GM12878 (cell line): Measurements from ENCODE around the gene COA5. TPM values are rescaled to one million over a fixed set of nuclear protein-coding genes. Genes with fewer than 3 reads are reported as not detected.

ENCODE experiments used
- ATAC-seq: fragments of 200-7000 bp; cut with Tn5 transposase; 3 replicates; pipeline ENCODE4 v1.9.1; 2020; ENCODE audit warnings: mild to moderate bottlenecking, moderate library complexity
- BruUV-seq: library from RNA; stranded (reverse); fragments of 400-500 nt; replicated peaks from 2 replicates; lab custom pipeline; 2021; lab: Mats Ljungman, UMichigan
- CTCF ChIA-PET: fragments of 300-600 bp; sonication (Branson Sonifier 250); formaldehyde crosslinking; extraction: SDS; loops from one replicate; lab custom pipeline; 2021; ENCODE audit warnings: inconsistent platforms; lab: Yijun Ruan, JAX
- POLR2A ChIA-PET: fragments of 350-600 bp; formaldehyde crosslinking; extraction: SDS; loops from one replicate; lab custom pipeline; 2021; ENCODE audit warnings: inconsistent platforms; lab: Charles Lee
- RAD21 ChIA-PET: fragments of 300-600 bp; sonication (Branson Sonifier 250); formaldehyde crosslinking; loops from one replicate; lab custom pipeline; 2023; ENCODE audit warnings: antibody characterized with exemption; ENCODE audit not compliant: unreplicated experiment; lab: Charles Lee
- SMC1A ChIA-PET: fragments of 300-600 bp; sonication (Branson Sonifier 250); formaldehyde crosslinking; loops from one replicate; lab custom pipeline; 2023; ENCODE audit not compliant: unreplicated experiment, uncharacterized antibody; lab: Charles Lee
- DNase-seq: peaks from one replicate; pipeline ENCODE4 v3.0.0-alpha.2; 2011; ENCODE audit warnings: low read depth, low spot score
- FAIRE-seq: peaks from 3 replicates; lab custom pipeline; 2011; peaks lifted over from hg19 to GRCh38; lab: Jason Lieb, UNC
- H2AFZ ChIP-seq: 2 replicates; pipeline ENCODE4 v1.6.0; 2011; ENCODE audit warnings: low read depth, low read length, control low read depth; ENCODE audit not compliant: control insufficient read depth
- H3K27ac ChIP-seq: 2 replicates; pipeline ENCODE4 v1.5.1; 2011; ENCODE audit warnings: control low read depth; ENCODE audit not compliant: control insufficient read depth, insufficient read depth
- H3K27me3 ChIP-seq, 2 experiments: replicated peaks in 1 of 2; 2 replicates each; pipeline versions ENCODE4 v1.6.0 to v1.6.1; 2011; ENCODE audit warnings: low read length in 1 of 2; ENCODE audit not compliant: control insufficient read depth in 2 of 2, insufficient read depth in 2 of 2
- H3K36me3 ChIP-seq, 2 experiments: 2 replicates each; pipeline ENCODE4 v1.5.1; 2011; ENCODE audit warnings: low read length in 1 of 2; ENCODE audit not compliant: control insufficient read depth in 2 of 2, insufficient read depth in 2 of 2
- H3K4me1 ChIP-seq: 2 replicates; pipeline ENCODE4 v1.6.1; 2011; ENCODE audit warnings: mild to moderate bottlenecking, low read length, moderate library complexity, mixed read lengths; ENCODE audit not compliant: control insufficient read depth, insufficient read depth
- H3K4me2 ChIP-seq: 2 replicates; pipeline ENCODE4 v1.6.0; 2011; ENCODE audit warnings: control low read depth; ENCODE audit not compliant: control insufficient read depth, insufficient read depth
- H3K4me3 ChIP-seq: fragments of 200-600 bp; sonication (generic); 2 replicates; pipeline ENCODE4 v1.5.1; 2016
- H3K79me2 ChIP-seq: 2 replicates; pipeline ENCODE4 v1.6.0; 2011; ENCODE audit warnings: low read length; ENCODE audit not compliant: control insufficient read depth, insufficient read depth
- H3K9ac ChIP-seq: 2 replicates; pipeline ENCODE4 v1.8.0; 2011; ENCODE audit warnings: low read length, control low read depth, mixed read lengths; ENCODE audit not compliant: control insufficient read depth, insufficient read depth
- H3K9me3 ChIP-seq: replicated peaks from 3 replicates; pipeline ENCODE4 v1.5.1; 2011; ENCODE audit warnings: mild to moderate bottlenecking, low read length; ENCODE audit not compliant: control insufficient read depth, insufficient read depth
- H4K20me1 ChIP-seq: 2 replicates; pipeline ENCODE4 v1.6.0; 2011; ENCODE audit not compliant: control insufficient read depth, insufficient read depth
- CREB1 ChIP-seq: IDR thresholded peaks from 2 replicates; pipeline ENCODE4 v1.6.1; 2012; ENCODE audit warnings: low read depth, mild to moderate bottlenecking, inconsistent platforms
- E4F1 ChIP-seq: fragments of 450-650 bp; IDR thresholded peaks from 2 replicates; pipeline ENCODE4 v1.6.1; 2018; ENCODE audit warnings: borderline replicate concordance, mild to moderate bottlenecking; ENCODE audit not compliant: partially characterized antibody
- EZH2 ChIP-seq: IDR thresholded peaks from 2 replicates; pipeline ENCODE4 v1.6.1; 2012; ENCODE audit warnings: low read depth, mild to moderate bottlenecking, control low read depth, inconsistent platforms, low read length, borderline replicate concordance; ENCODE audit not compliant: control insufficient read depth
- FOXM1 ChIP-seq: IDR thresholded peaks from 2 replicates; pipeline ENCODE4 v1.6.1; 2012; ENCODE audit warnings: low read depth, mild to moderate bottlenecking, inconsistent platforms, low read length, moderate library complexity
- HSF1 ChIP-seq: fragments of 150-350 bp; IDR thresholded peaks from 2 replicates; pipeline ENCODE4 v1.6.1; 2014; ENCODE audit warnings: mild to moderate bottlenecking, low read depth, low read length
- IKZF2 ChIP-seq, 2 experiments: fragments of 450-650 bp; IDR thresholded peaks; 2 replicates each; pipeline ENCODE4 v1.6.1; 2017; ENCODE audit warnings: mild to moderate bottlenecking in 2 of 2, moderate library complexity in 2 of 2
- MLLT1 ChIP-seq: fragments of 450-650 bp; IDR thresholded peaks from 2 replicates; pipeline ENCODE4 v1.6.1; 2016; ENCODE audit warnings: mild to moderate bottlenecking
- MYB ChIP-seq: fragments of 150-350 bp; IDR thresholded peaks from 2 replicates; pipeline ENCODE4 v1.6.1; 2014; ENCODE audit warnings: mild to moderate bottlenecking, low read depth, low read length, borderline replicate concordance
- NR2F1 ChIP-seq: fragments of 450-650 bp; conservative IDR thresholded peaks from 2 replicates; pipeline ENCODE4 v1.6.1; 2017; ENCODE audit warnings: mild to moderate bottlenecking
- PAX5 ChIP-seq: IDR thresholded peaks from 2 replicates; pipeline ENCODE4 v1.6.1; 2011; ENCODE audit warnings: low read depth, low read length, borderline replicate concordance
- PBX3 ChIP-seq: IDR thresholded peaks from 2 replicates; pipeline ENCODE4 v1.6.1; 2011; ENCODE audit warnings: mild to moderate bottlenecking, low read depth, low read length, moderate library complexity; ENCODE audit not compliant: insufficient replicate concordance
- PML ChIP-seq: IDR thresholded peaks from 2 replicates; pipeline ENCODE4 v1.6.1; 2012; ENCODE audit warnings: low read length, inconsistent platforms
- POU2F2 ChIP-seq: IDR thresholded peaks from 3 replicates; pipeline ENCODE4 v1.6.1; 2011; ENCODE audit warnings: low read depth, mild to moderate bottlenecking, low read length, borderline replicate concordance
- RCOR1 ChIP-seq: conservative IDR thresholded peaks from 2 replicates; pipeline ENCODE4 v1.6.1; 2012; ENCODE audit warnings: low read depth, low read length, improper control_type of control experiment
- SUZ12 ChIP-seq: fragments of 200-600 bp; sonication (generic); IDR thresholded peaks from one replicate; pipeline ENCODE4 v1.6.1; 2018; ENCODE audit warnings: antibody characterized with exemption, mild to moderate bottlenecking; ENCODE audit not compliant: unreplicated experiment
- ZNF384 ChIP-seq: IDR thresholded peaks from 2 replicates; pipeline ENCODE4 v1.6.1; 2012; ENCODE audit warnings: low read depth, mild to moderate bottlenecking, low read length, improper control_type of control experiment, borderline replicate concordance
- WGBS: methylation state at CpG from one replicate; pipeline ENCODE4 v1.1.6; 2016; ENCODE audit warnings: low lambda C conversion rate; ENCODE audit not compliant: insufficient replicate concordance, insufficient coverage; ENCODE audit errors: missing lambda C conversion rate; 5-methylcytosine and 5-hydroxymethylcytosine counted together
- in situ Hi-C: fragments of 300-500 bp; cut with MboI; formaldehyde crosslinking; loops from 9 replicates; pipeline ENCODE4 v1.14.3; 2018; ENCODE audit warnings: mixed read lengths
- intact Hi-C: fragments of 100-400 bp; cut with micrococcal nuclease; formaldehyde crosslinking; loops from one replicate; pipeline ENCODE4 v1.14.2; 2022; ENCODE audit not compliant: unreplicated experiment
- polyA plus RNA-seq, 11 experiments: library from polyadenylated mRNA; depleted of rRNA in 4 of 11; unstranded in 6 of 11; stranded (reverse) in 5 of 11; fragments of >200 nt; fragmentation: Nextera tagmentation in 4 of 11; fragmentation: Illumina TruSeq in 1 of 11; extraction: Ambion mirVana in 4 of 11; extraction: Trizol in 1 of 11; gene quantifications; 1 replicate in 1 of 11; 2 replicates in 10 of 11; pipeline versions ENCODE4 v1.2.1 to v1.2.3, GENCODE V29; 2011 to 2016; ENCODE audit warnings: inconsistent platforms in 2 of 11, missing spikeins in 2 of 11, low read depth in 1 of 11
- total RNA-seq, 4 experiments: library from RNA; depleted of rRNA in 3 of 4; stranded (reverse); fragments of >200 nt in 3 of 4; fragmentation: Illumina TruSeq in 1 of 4; extraction: Trizol in 1 of 4; gene quantifications; 2 replicates each; pipeline versions ENCODE4 v1.2.1 to v1.2.3, GENCODE V29; 2013 to 2021

COA5 gene
- total and polyA plus RNA-seq, 10 of the 15 experiments (the other 5 are each of a cell fraction or from before 2014, with no cell fraction given) = 20.7 to 63.3 (median 37.9) TPM

- H3K4me2 ChIP-seq = no peak overlapping the region
- ChIA-PET SMC1A (interaction anchor here (1.1 to 2.4 kb wide), 3 partner anchors 13 to 204 kb away, joined by 3 to 5 read pairs (median 4); no protein-coding TSS in a partner anchor), CTCF (no interaction called here), POLR2A (interaction anchor here (0.9 kb wide), 1 partner anchor 15 kb away, joined by 3 read pairs; no protein-coding TSS in a partner anchor), RAD21 (no interaction called here)
- no peaks in the 10 kb centered on the region for H4K20me1 ChIP-seq
- no peak overlapping the region for H3K4me3 ChIP-seq
- in situ Hi-C loops (no loop called here), intact Hi-C loops (no loop called here)
- no peak overlapping the region for H3K27ac ChIP-seq
- no peaks in the 10 kb centered on the region for H3K9me3 ChIP-seq
- ATAC-seq = no peak
- BruUV-seq = no TSS peak
- TF ChIP-seq SUZ12 (no peak), FOXM1 (no peak), EZH2 (no peak), NR2F1 (no peak), PML (no peak), ZNF384 (no peak), POU2F2 (no peak), IKZF2 (IDR thresholded peaks at IDR 0.05) (no peak), PBX3 (no peak), PAX5 (no peak), RCOR1 (no peak), CREB1 (no peak), HSF1 (no peak), MYB (no peak), MLLT1 (no peak), E4F1 (no peak)
- H3K36me3 ChIP-seq = no peaks in the 10 kb centered on the region; a peak in 1 of 4 replicates
- no peaks in the 10 kb centered on the region for H3K79me2 ChIP-seq
- no peak for DNase-seq
- WGBS = 40% methylated on average over 3 of the region's 3 CpGs
- no peak overlapping the region for H3K9ac ChIP-seq
- no peaks in the 10 kb centered on the region for H3K4me1 ChIP-seq
- FAIRE-seq = no peak
- no peaks in the 10 kb centered on the region; a peak in 1 of 4 replicates for H3K27me3 ChIP-seq
- H2AFZ ChIP-seq = no peak overlapping the region
These were observed 24.0 kb upstream of the COA5 start for GRCh38 chr2:98632351-98632750.
